GM12878 (cell line): ENCODE results near the gene STPG4. TPM values are rescaled to one million over a fixed set of nuclear protein-coding genes. Genes with fewer than 3 reads are reported as not detected.

Source experiments
- ATAC-seq: fragments of 200-7000 bp; cut with Tn5 transposase; 3 replicates; pipeline ENCODE4 v1.9.1; 2020; ENCODE audit warnings: mild to moderate bottlenecking, moderate library complexity
- BruUV-seq: library from RNA; stranded (reverse); fragments of 400-500 nt; replicated peaks from 2 replicates; lab custom pipeline; 2021; lab: Mats Ljungman, UMichigan
- CTCF ChIA-PET: fragments of 300-600 bp; sonication (Branson Sonifier 250); formaldehyde crosslinking; extraction: SDS; loops from one replicate; lab custom pipeline; 2021; ENCODE audit warnings: inconsistent platforms; lab: Yijun Ruan, JAX
- POLR2A ChIA-PET: fragments of 350-600 bp; formaldehyde crosslinking; extraction: SDS; loops from one replicate; lab custom pipeline; 2021; ENCODE audit warnings: inconsistent platforms; lab: Charles Lee
- RAD21 ChIA-PET: fragments of 300-600 bp; sonication (Branson Sonifier 250); formaldehyde crosslinking; loops from one replicate; lab custom pipeline; 2023; ENCODE audit warnings: antibody characterized with exemption; ENCODE audit not compliant: unreplicated experiment; lab: Charles Lee
- SMC1A ChIA-PET: fragments of 300-600 bp; sonication (Branson Sonifier 250); formaldehyde crosslinking; loops from one replicate; lab custom pipeline; 2023; ENCODE audit not compliant: unreplicated experiment, uncharacterized antibody; lab: Charles Lee
- DNase-seq: peaks from one replicate; pipeline ENCODE4 v3.0.0-alpha.2; 2011; ENCODE audit warnings: low read depth, low spot score
- FAIRE-seq: peaks from 3 replicates; lab custom pipeline; 2011; peaks lifted over from hg19 to GRCh38; lab: Jason Lieb, UNC
- H2AFZ ChIP-seq: 2 replicates; pipeline ENCODE4 v1.6.0; 2011; ENCODE audit warnings: low read depth, low read length, control low read depth; ENCODE audit not compliant: control insufficient read depth
- H3K27ac ChIP-seq: 2 replicates; pipeline ENCODE4 v1.5.1; 2011; ENCODE audit warnings: control low read depth; ENCODE audit not compliant: control insufficient read depth, insufficient read depth
- H3K27me3 ChIP-seq, 2 experiments: replicated peaks in 1 of 2; 2 replicates each; pipeline versions ENCODE4 v1.6.0 to v1.6.1; 2011; ENCODE audit warnings: low read length in 1 of 2; ENCODE audit not compliant: control insufficient read depth in 2 of 2, insufficient read depth in 2 of 2
- H3K36me3 ChIP-seq, 2 experiments: 2 replicates each; pipeline ENCODE4 v1.5.1; 2011; ENCODE audit warnings: low read length in 1 of 2; ENCODE audit not compliant: control insufficient read depth in 2 of 2, insufficient read depth in 2 of 2
- H3K4me1 ChIP-seq: 2 replicates; pipeline ENCODE4 v1.6.1; 2011; ENCODE audit warnings: mild to moderate bottlenecking, low read length, moderate library complexity, mixed read lengths; ENCODE audit not compliant: control insufficient read depth, insufficient read depth
- H3K4me2 ChIP-seq: 2 replicates; pipeline ENCODE4 v1.6.0; 2011; ENCODE audit warnings: control low read depth; ENCODE audit not compliant: control insufficient read depth, insufficient read depth
- H3K4me3 ChIP-seq: fragments of 200-600 bp; sonication (generic); 2 replicates; pipeline ENCODE4 v1.5.1; 2016
- H3K79me2 ChIP-seq: 2 replicates; pipeline ENCODE4 v1.6.0; 2011; ENCODE audit warnings: low read length; ENCODE audit not compliant: control insufficient read depth, insufficient read depth
- H3K9ac ChIP-seq: 2 replicates; pipeline ENCODE4 v1.8.0; 2011; ENCODE audit warnings: low read length, control low read depth, mixed read lengths; ENCODE audit not compliant: control insufficient read depth, insufficient read depth
- H3K9me3 ChIP-seq: replicated peaks from 3 replicates; pipeline ENCODE4 v1.5.1; 2011; ENCODE audit warnings: mild to moderate bottlenecking, low read length; ENCODE audit not compliant: control insufficient read depth, insufficient read depth
- H4K20me1 ChIP-seq: 2 replicates; pipeline ENCODE4 v1.6.0; 2011; ENCODE audit not compliant: control insufficient read depth, insufficient read depth
- ATF7 ChIP-seq: fragments of 450-650 bp; IDR thresholded peaks from 2 replicates; pipeline ENCODE4 v1.6.1; 2016; ENCODE audit warnings: low read depth, mild to moderate bottlenecking
- CBX3 ChIP-seq: fragments of 200-600 bp; sonication (generic); IDR thresholded peaks from 2 replicates; pipeline ENCODE4 v1.6.1; 2016; ENCODE audit warnings: low read depth, borderline replicate concordance
- CHD2 ChIP-seq: IDR thresholded peaks from 2 replicates; pipeline ENCODE4 v1.6.1; 2011; ENCODE audit warnings: low read depth, low read length, improper control_type of control experiment, borderline replicate concordance
- CHD4 ChIP-seq: fragments of 200-600 bp; sonication (generic); IDR thresholded peaks from 2 replicates; pipeline ENCODE4 v1.6.1; 2016; ENCODE audit warnings: mild to moderate bottlenecking
- CREB1 ChIP-seq: IDR thresholded peaks from 2 replicates; pipeline ENCODE4 v1.6.1; 2012; ENCODE audit warnings: low read depth, mild to moderate bottlenecking, inconsistent platforms
- CREM ChIP-seq: IDR thresholded peaks from 2 replicates; pipeline ENCODE4 v1.6.1; 2014; ENCODE audit warnings: antibody characterized with exemption, low read depth
- EP300 ChIP-seq, 2 experiments: fragments of 150-350 bp in 1 of 2; IDR thresholded peaks; 2 replicates each; pipeline ENCODE4 v1.6.1; 2011 to 2012; ENCODE audit warnings: low read depth in 2 of 2, low read length in 2 of 2, borderline replicate concordance in 1 of 2, improper control_type of control experiment in 1 of 2, inconsistent platforms in 1 of 2; ENCODE audit not compliant: control insufficient read depth in 1 of 2
- ETV6 ChIP-seq, 2 experiments: fragments of 450-650 bp in 1 of 2; IDR thresholded peaks in 1 of 2; conservative IDR thresholded peaks in 1 of 2; 2 replicates each; pipeline ENCODE4 v1.6.1; 2014; ENCODE audit warnings: antibody characterized with exemption in 1 of 2, borderline replicate concordance in 1 of 2, low read depth in 1 of 2, mild to moderate bottlenecking in 1 of 2, moderate library complexity in 1 of 2
- HDAC2 ChIP-seq: fragments of 200-600 bp; sonication (generic); IDR thresholded peaks from 2 replicates; pipeline ENCODE4 v1.6.1; 2017
- MTA3 ChIP-seq: IDR thresholded peaks from 2 replicates; pipeline ENCODE4 v1.6.1; 2012; ENCODE audit warnings: low read length, inconsistent platforms, borderline replicate concordance
- NR2F1 ChIP-seq: fragments of 450-650 bp; conservative IDR thresholded peaks from 2 replicates; pipeline ENCODE4 v1.6.1; 2017; ENCODE audit warnings: mild to moderate bottlenecking
- PML ChIP-seq: IDR thresholded peaks from 2 replicates; pipeline ENCODE4 v1.6.1; 2012; ENCODE audit warnings: low read length, inconsistent platforms
- POLR2AphosphoS2 ChIP-seq: IDR thresholded peaks from 2 replicates; pipeline ENCODE4 v1.6.1; 2011; ENCODE audit warnings: low read depth, mild to moderate bottlenecking, low read length, improper control_type of control experiment, moderate library complexity
- RELA ChIP-seq: fragments of 450-650 bp; IDR thresholded peaks from 2 replicates; pipeline ENCODE4 v1.8.0; 2014; ENCODE audit warnings: borderline replicate concordance; ENCODE audit not compliant: partially characterized antibody
- TBL1XR1 ChIP-seq: IDR thresholded peaks from 2 replicates; pipeline ENCODE4 v1.6.1; 2012; ENCODE audit warnings: low read depth, low read length, improper control_type of control experiment
- WGBS: methylation state at CpG from one replicate; pipeline ENCODE4 v1.1.6; 2016; ENCODE audit warnings: low lambda C conversion rate; ENCODE audit not compliant: insufficient replicate concordance, insufficient coverage; ENCODE audit errors: missing lambda C conversion rate; 5-methylcytosine and 5-hydroxymethylcytosine counted together
- in situ Hi-C: fragments of 300-500 bp; cut with MboI; formaldehyde crosslinking; loops from 9 replicates; pipeline ENCODE4 v1.14.3; 2018; ENCODE audit warnings: mixed read lengths
- intact Hi-C: fragments of 100-400 bp; cut with micrococcal nuclease; formaldehyde crosslinking; loops from one replicate; pipeline ENCODE4 v1.14.2; 2022; ENCODE audit not compliant: unreplicated experiment
- polyA plus RNA-seq, 11 experiments: library from polyadenylated mRNA; depleted of rRNA in 4 of 11; unstranded in 6 of 11; stranded (reverse) in 5 of 11; fragments of >200 nt; fragmentation: Nextera tagmentation in 4 of 11; fragmentation: Illumina TruSeq in 1 of 11; extraction: Ambion mirVana in 4 of 11; extraction: Trizol in 1 of 11; gene quantifications; 1 replicate in 1 of 11; 2 replicates in 10 of 11; pipeline versions ENCODE4 v1.2.1 to v1.2.3, GENCODE V29; 2011 to 2016; ENCODE audit warnings: inconsistent platforms in 2 of 11, missing spikeins in 2 of 11, low read depth in 1 of 11
- total RNA-seq, 4 experiments: library from RNA; depleted of rRNA in 3 of 4; stranded (reverse); fragments of >200 nt in 3 of 4; fragmentation: Illumina TruSeq in 1 of 4; extraction: Trizol in 1 of 4; gene quantifications; 2 replicates each; pipeline versions ENCODE4 v1.2.1 to v1.2.3, GENCODE V29; 2013 to 2021
- TF ChIP-seq, protein P1 (sequence below): fragments of 450-650 bp; IDR thresholded peaks from 2 replicates; pipeline ENCODE4 v1.6.1; 2016; ENCODE audit warnings: mild to moderate bottlenecking
- TF ChIP-seq, protein P2 (sequence below), 3 experiments: IDR thresholded peaks in 2 of 3; conservative IDR thresholded peaks in 1 of 3; 2 replicates each; pipeline ENCODE4 v1.5.1; 2011; ENCODE audit warnings: low read depth in 3 of 3, low read length in 3 of 3, mild to moderate bottlenecking in 3 of 3, control low read depth in 2 of 3, moderate library complexity in 2 of 3, inconsistent platforms in 1 of 3, mixed read lengths in 1 of 3; ENCODE audit not compliant: control insufficient read depth in 2 of 3, insufficient read depth in 1 of 3; ENCODE audit errors: extremely low read depth in 1 of 3

Gene STPG4
- total and polyA plus RNA-seq, 10 of the 15 experiments (the other 5 are each of a cell fraction or from before 2014, with no cell fraction given) = 0.10 to 0.29 (median 0.19) TPM; not detected in 3

DNA sequence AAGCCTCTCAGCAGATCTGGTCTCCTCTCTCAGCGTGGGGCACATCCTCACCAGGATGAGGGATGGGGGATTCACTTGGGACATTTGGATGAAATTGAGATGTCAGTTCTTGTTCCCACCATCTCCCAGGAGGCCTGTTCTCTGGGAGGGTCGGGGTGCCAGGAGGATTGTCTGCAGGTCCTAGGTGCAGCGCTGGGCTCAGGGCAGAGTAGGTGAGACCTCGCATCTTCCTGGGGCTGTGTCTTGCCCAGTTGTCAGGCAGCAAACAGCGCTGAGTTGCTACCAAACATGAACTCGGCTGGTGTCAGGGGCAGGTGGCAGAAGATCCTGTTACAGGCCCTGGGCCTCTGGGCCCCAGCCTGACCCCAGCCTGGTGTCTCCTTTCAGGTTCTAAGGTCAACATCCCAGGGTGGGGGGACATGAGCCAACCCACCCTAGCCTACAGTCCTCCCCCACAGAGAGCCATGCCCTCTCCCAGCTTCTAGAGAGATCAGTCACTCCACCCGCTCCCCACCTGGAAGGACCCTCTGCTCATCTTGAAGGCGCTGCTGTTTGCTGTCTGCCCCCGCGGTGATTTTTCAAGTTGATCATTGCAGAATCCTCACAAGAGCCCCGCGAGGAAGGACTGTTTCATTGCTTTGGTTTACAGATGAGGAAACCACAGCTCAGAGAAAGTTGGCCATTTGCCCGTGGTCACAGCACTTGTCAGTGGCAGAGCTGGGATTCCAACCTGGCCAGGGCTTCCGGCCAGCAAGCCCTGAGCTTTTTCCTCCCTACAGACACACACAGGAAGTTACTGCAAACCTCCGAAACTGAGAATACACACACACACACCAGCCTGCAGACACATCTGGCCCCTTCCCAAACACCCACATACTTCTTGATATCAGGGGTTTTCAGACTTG, 83.9 kb downstream of the STPG4 start:
- ChIA-PET CTCF (interaction anchor here (0.6 to 2.0 kb wide), 5 partner anchors 71 to 265 kb away, joined by 3 to 6 read pairs (median 4); no protein-coding TSS in a partner anchor), RAD21 (interaction anchor here (0.7 to 3.2 kb wide), 8 partner anchors 80 to 252 kb away, joined by 3 to 15 read pairs (median 4); no protein-coding TSS in a partner anchor), POLR2A (interaction anchor here (1.2 kb wide), 1 partner anchor 242 kb away, joined by 3 read pairs; no protein-coding TSS in a partner anchor), SMC1A (interaction anchor here (0.7 to 1.4 kb wide), 9 partner anchors 13 to 242 kb away, joined by 3 to 6 read pairs (median 4); no protein-coding TSS in a partner anchor)
- in situ Hi-C loops = no loop called here
- BruUV-seq = no TSS peak
- FAIRE-seq (peak; percentile 96), DNase-seq (peak; percentile 86), ATAC-seq (peak; percentile 88)
- no peak overlapping the region for H2AFZ ChIP-seq
- intact Hi-C loops = loop anchor here (5.0 kb wide), 1 partner anchor 251 kb away; no protein-coding TSS in a partner anchor
- H3K4me1 ChIP-seq = peaks cover 30% of the 10 kb centered on the region
- 32% methylated on average over 15 of the region's 15 CpGs for WGBS
- no peaks in the 10 kb centered on the region for H3K79me2 ChIP-seq
- H3K9me3 ChIP-seq = no peaks in the 10 kb centered on the region
- peak overlapping the region; percentile 6; the same call in 1 of the 2 replicates for H3K27ac ChIP-seq
- peaks cover 0 to 7% of the 10 kb centered on the region in 2 experiments; a peak in 3 of 4 replicates for H3K36me3 ChIP-seq
- peaks cover 7% of the 10 kb centered on the region for H4K20me1 ChIP-seq
- peak overlapping the region; percentile 52 for H3K4me2 ChIP-seq
- H3K9ac ChIP-seq = no peak overlapping the region
- H3K27me3 ChIP-seq = no peaks in the 10 kb centered on the region
- H3K4me3 ChIP-seq = no peak overlapping the region
- TF ChIP-seq RELA (no peak), CREB1 (0 out of 2 replicates have a peak, but pooled peaks have one; percentile 41), ETV6 (conservative IDR thresholded peaks at IDR 0.05 in 1 of 2, IDR thresholded peaks at IDR 0.05 in 1 of 2; ENCODE audit: borderline replicate concordance in 1 of 2, low read depth in 1 of 2) (peak in 1 of 2 experiments; percentile 95; a peak in 2 of 4 replicates), POLR2AphosphoS2 (no peak), EP300 (IDR thresholded peaks at IDR 0.05; ENCODE audit: borderline replicate concordance in 1 of 2, control insufficient read depth in 1 of 2, low read depth in 2 of 2, low read length in 2 of 2) (peak; percentile 23 to 63; a peak in 3 of 4 replicates), CHD2 (no peak), HDAC2 (no peak), CREM (peak; percentile 36; the same call in 1 of the 2 replicates), CBX3 (no peak), MTA3 (peak; percentile 74; the same call in 1 of the 2 replicates), NR2F1 (peak; percentile 35; the same call in 1 of the 2 replicates), ATF7 (peak; percentile 71), PML (no peak), TBL1XR1 (no peak), CHD4 (no peak)
- TF ChIP-seq, protein P1, sequence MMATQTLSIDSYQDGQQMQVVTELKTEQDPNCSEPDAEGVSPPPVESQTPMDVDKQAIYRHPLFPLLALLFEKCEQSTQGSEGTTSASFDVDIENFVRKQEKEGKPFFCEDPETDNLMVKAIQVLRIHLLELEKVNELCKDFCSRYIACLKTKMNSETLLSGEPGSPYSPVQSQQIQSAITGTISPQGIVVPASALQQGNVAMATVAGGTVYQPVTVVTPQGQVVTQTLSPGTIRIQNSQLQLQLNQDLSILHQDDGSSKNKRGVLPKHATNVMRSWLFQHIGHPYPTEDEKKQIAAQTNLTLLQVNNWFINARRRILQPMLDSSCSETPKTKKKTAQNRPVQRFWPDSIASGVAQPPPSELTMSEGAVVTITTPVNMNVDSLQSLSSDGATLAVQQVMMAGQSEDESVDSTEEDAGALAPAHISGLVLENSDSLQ = no peak
- TF ChIP-seq, protein P2, sequence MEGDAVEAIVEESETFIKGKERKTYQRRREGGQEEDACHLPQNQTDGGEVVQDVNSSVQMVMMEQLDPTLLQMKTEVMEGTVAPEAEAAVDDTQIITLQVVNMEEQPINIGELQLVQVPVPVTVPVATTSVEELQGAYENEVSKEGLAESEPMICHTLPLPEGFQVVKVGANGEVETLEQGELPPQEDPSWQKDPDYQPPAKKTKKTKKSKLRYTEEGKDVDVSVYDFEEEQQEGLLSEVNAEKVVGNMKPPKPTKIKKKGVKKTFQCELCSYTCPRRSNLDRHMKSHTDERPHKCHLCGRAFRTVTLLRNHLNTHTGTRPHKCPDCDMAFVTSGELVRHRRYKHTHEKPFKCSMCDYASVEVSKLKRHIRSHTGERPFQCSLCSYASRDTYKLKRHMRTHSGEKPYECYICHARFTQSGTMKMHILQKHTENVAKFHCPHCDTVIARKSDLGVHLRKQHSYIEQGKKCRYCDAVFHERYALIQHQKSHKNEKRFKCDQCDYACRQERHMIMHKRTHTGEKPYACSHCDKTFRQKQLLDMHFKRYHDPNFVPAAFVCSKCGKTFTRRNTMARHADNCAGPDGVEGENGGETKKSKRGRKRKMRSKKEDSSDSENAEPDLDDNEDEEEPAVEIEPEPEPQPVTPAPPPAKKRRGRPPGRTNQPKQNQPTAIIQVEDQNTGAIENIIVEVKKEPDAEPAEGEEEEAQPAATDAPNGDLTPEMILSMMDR (IDR thresholded peaks at IDR 0.05 in 2 of 3, conservative IDR thresholded peaks at IDR 0.05 in 1 of 3; ENCODE audit: control insufficient read depth in 2 of 3, extremely low read depth in 1 of 3, insufficient read depth in 1 of 3, low read depth in 3 of 3, low read length in 3 of 3) = no peak
